Lower leg skin (tissue), 3 donors: Measurements from ENCODE around the gene GRID2.

Experiments
- CTCF ChIP-seq, 3 donors: fragments of 450-650 bp; IDR thresholded peaks; one replicate each; pipeline ENCODE4 v1.5.1; 2016; ENCODE audit warnings: antibody characterized with exemption in 3 of 3, mild to moderate bottlenecking in 3 of 3, moderate library complexity in 2 of 3
- POLR2A ChIP-seq, 2 donors: fragments of 450-650 bp; IDR thresholded peaks; one replicate each; pipeline ENCODE4 v1.6.1; 2016 to 2017; ENCODE audit warnings: antibody characterized with exemption in 2 of 2, mild to moderate bottlenecking in 1 of 2, moderate library complexity in 1 of 2

- TF ChIP-seq POLR2A (IDR thresholded peaks at IDR 0.05) (no peak), CTCF (IDR thresholded peaks at IDR 0.05) (no peak)
Measured at GRCh38 chr4:92615049-92615448, 311.3 kb downstream of the GRID2 start.
